ENCODE data around the gene FGA. TPM values are rescaled to one million over a fixed set of nuclear protein-coding genes. Genes with fewer than 3 reads are reported as not detected.

The FGA gene
- polyA plus RNA-seq, 1 donor (not counting 4 experiments of a cell fraction or from before 2014, with no cell fraction given): not detected

GRCh38 chr4:154614306-154614705 lies 23.8 kb upstream of the FGA start:
- H4K20me1 ChIP-seq (ENCODE audit: control insufficient read depth, extremely low read depth, insufficient read depth, low read length): no peaks in the 10 kb centered on the region
- no peak overlapping the region for H3K27ac ChIP-seq (ENCODE audit: control insufficient read depth, insufficient read depth, low read length)
- H3K27me3 ChIP-seq (ENCODE audit: control insufficient read depth, extremely low read depth, insufficient read depth, low read length): peaks cover 3% of the 10 kb centered on the region
- DNase-seq (ENCODE audit: low read depth, low spot score) (no peak), FAIRE-seq (no peak)
- no peak overlapping the region for H2AFZ ChIP-seq (ENCODE audit: control insufficient read depth, low read length)
- H3K4me2 ChIP-seq (ENCODE audit: control insufficient read depth, extremely low read depth, insufficient read depth, low read depth, low read length): no peak overlapping the region
- H3K36me3 ChIP-seq (ENCODE audit: control insufficient read depth in 2 of 2, extremely low read depth in 1 of 2, insufficient read depth in 2 of 2, low read length in 2 of 2): no peaks in the 10 kb centered on the region
- no peaks in the 10 kb centered on the region for H3K9me1 ChIP-seq (ENCODE audit: control insufficient read depth, extremely low read depth, insufficient read depth, low read length)
- no peaks in the 10 kb centered on the region for H3K79me2 ChIP-seq (ENCODE audit: control insufficient read depth, insufficient read depth, low read length)
- H3K9ac ChIP-seq (ENCODE audit: control insufficient read depth, extremely low read depth, insufficient read depth, low read length): no peak overlapping the region
- dilution Hi-C loops (cut with MboI; ENCODE audit: extremely low pct_ligation_motif_present, low sequenced_read_pairs): no loop called here
- TF ChIP-seq CTCF (optimal IDR thresholded peaks at IDR 0.05 in 1 of 3, IDR thresholded peaks at IDR 0.05 in 1 of 3, conservative IDR thresholded peaks at IDR 0.05 in 1 of 3; ENCODE audit: extremely low read depth in 1 of 3, insufficient read depth in 2 of 3, low read length in 3 of 3) (no peak), EZH2 (IDR thresholded peaks at IDR 0.05; ENCODE audit: low read length) (no peak)
- H3K4me1 ChIP-seq (ENCODE audit: control insufficient read depth, extremely low read depth, insufficient read depth, low read length): no peaks in the 10 kb centered on the region
- no peaks in the 10 kb centered on the region for H3K9me3 ChIP-seq (ENCODE audit: control insufficient read depth, low read depth, low read length)
- no peak overlapping the region for H3K4me3 ChIP-seq (ENCODE audit: control insufficient read depth in 2 of 3, extremely low read depth in 1 of 3, insufficient read depth in 2 of 3, low read depth in 1 of 3, low read length in 3 of 3)

- dilution Hi-C loops (cut with MboI; ENCODE audit: extremely low pct_ligation_motif_present, low sequenced_read_pairs): no loop called here
- Histone ChIP-seq H3K9me1 (ENCODE audit: control insufficient read depth, extremely low read depth, insufficient read depth, low read length) (no peaks in the 10 kb centered on the region), H3K9ac (ENCODE audit: control insufficient read depth, extremely low read depth, insufficient read depth, low read length) (no peak within 1 kb of the TSS), H3K4me3 (ENCODE audit: control insufficient read depth in 2 of 3, extremely low read depth in 1 of 3, insufficient read depth in 2 of 3, low read depth in 1 of 3, low read length in 3 of 3) (no peak within 1 kb of the TSS), H3K27ac (ENCODE audit: control insufficient read depth, insufficient read depth, low read length) (no peak within 1 kb of the TSS), H3K4me1 (ENCODE audit: control insufficient read depth, extremely low read depth, insufficient read depth, low read length) (no peaks in the 10 kb centered on the region), H3K9me3 (ENCODE audit: control insufficient read depth, low read depth, low read length) (no peaks in the 10 kb centered on the region), H4K20me1 (ENCODE audit: control insufficient read depth, extremely low read depth, insufficient read depth, low read length) (no peaks in the 10 kb centered on the region), H3K36me3 (ENCODE audit: control insufficient read depth in 2 of 2, extremely low read depth in 1 of 2, insufficient read depth in 2 of 2, low read length in 2 of 2) (no peaks in the 10 kb centered on the region), H3K79me2 (ENCODE audit: control insufficient read depth, insufficient read depth, low read length) (no peaks in the 10 kb centered on the region), H3K27me3 (ENCODE audit: control insufficient read depth, extremely low read depth, insufficient read depth, low read length) (peaks cover 3% of the 10 kb centered on the region), H2AFZ (ENCODE audit: control insufficient read depth, low read length) (no peak within 1 kb of the TSS), H3K4me2 (ENCODE audit: control insufficient read depth, extremely low read depth, insufficient read depth, low read depth, low read length) (no peak within 1 kb of the TSS)
- FAIRE-seq (no peak), DNase-seq (ENCODE audit: low read depth, low spot score) (no peak)
- TF ChIP-seq CTCF (optimal IDR thresholded peaks at IDR 0.05 in 1 of 3, IDR thresholded peaks at IDR 0.05 in 1 of 3, conservative IDR thresholded peaks at IDR 0.05 in 1 of 3; ENCODE audit: extremely low read depth in 1 of 3, insufficient read depth in 2 of 3, low read length in 3 of 3): no peak
- TF ChIP-seq EZH2 (IDR thresholded peaks at IDR 0.05; ENCODE audit: low read length): no peak
These were observed 22.2 kb upstream of the FGA start, which contains the start of gene FGG for GRCh38 chr4:154612472-154613414. Gene FGG (minus strand): TSS chr4:154612656. CDS start chr4:154612609, 47 bp downstream.

All from keratinocyte (primary cell).